Measurements from ENCODE around the gene ARAP2. TPM values are rescaled to one million over a fixed set of nuclear protein-coding genes. Genes with fewer than 3 reads are reported as not detected.

ARAP2 gene
- polyA plus RNA-seq, 1 donor (not counting 4 experiments of a cell fraction or from before 2014, with no cell fraction given): 9.3 TPM

DNA sequence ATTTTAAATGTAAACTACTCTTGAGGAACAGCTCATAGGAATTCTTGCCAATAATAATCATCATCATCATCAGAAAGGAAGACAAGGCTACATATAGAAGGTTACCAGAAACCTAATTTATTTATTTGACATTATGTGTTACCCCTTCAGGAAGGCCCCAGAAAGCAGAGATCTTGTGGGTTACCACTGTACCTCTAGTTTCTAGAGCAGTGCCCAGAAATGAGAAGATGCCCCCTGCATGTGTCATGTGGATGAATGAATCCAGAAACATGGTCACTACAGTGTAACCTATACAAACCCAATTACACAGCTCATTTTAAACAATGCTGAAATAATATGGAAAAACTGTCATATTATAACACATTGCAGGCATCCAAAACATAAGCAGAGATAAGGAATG lies 70.4 kb downstream of the ARAP2 start:
- DNase-seq (ENCODE audit: low read depth, low spot score): no peak
- no peak overlapping the region for H3K4me3 ChIP-seq (ENCODE audit: control insufficient read depth in 2 of 3, extremely low read depth in 1 of 3, insufficient read depth in 2 of 3, low read depth in 1 of 3, low read length in 3 of 3)
- H3K36me3 ChIP-seq (ENCODE audit: control insufficient read depth in 2 of 2, extremely low read depth in 1 of 2, insufficient read depth in 2 of 2, low read length in 2 of 2): peaks cover 0 to 4% of the 10 kb centered on the region in 2 experiments
- no peak overlapping the region for H3K4me2 ChIP-seq (ENCODE audit: control insufficient read depth, extremely low read depth, insufficient read depth, low read depth, low read length)
- dilution Hi-C loops (cut with MboI; ENCODE audit: extremely low pct_ligation_motif_present, low sequenced_read_pairs): no loop called here
- FAIRE-seq: no peak
- H3K79me2 ChIP-seq (ENCODE audit: control insufficient read depth, insufficient read depth, low read length): no peaks in the 10 kb centered on the region
- H4K20me1 ChIP-seq (ENCODE audit: control insufficient read depth, extremely low read depth, insufficient read depth, low read length): no peaks in the 10 kb centered on the region
- H3K9me3 ChIP-seq (ENCODE audit: control insufficient read depth, low read depth, low read length): no peaks in the 10 kb centered on the region
- H3K27me3 ChIP-seq (ENCODE audit: control insufficient read depth, extremely low read depth, insufficient read depth, low read length): no peaks in the 10 kb centered on the region
- no peak overlapping the region for H2AFZ ChIP-seq (ENCODE audit: control insufficient read depth, low read length)
- no peaks in the 10 kb centered on the region for H3K9me1 ChIP-seq (ENCODE audit: control insufficient read depth, extremely low read depth, insufficient read depth, low read length)
- no peak overlapping the region for H3K27ac ChIP-seq (ENCODE audit: control insufficient read depth, insufficient read depth, low read length)
- no peak overlapping the region for H3K9ac ChIP-seq (ENCODE audit: control insufficient read depth, extremely low read depth, insufficient read depth, low read length)
- TF ChIP-seq EZH2 (IDR thresholded peaks at IDR 0.05; ENCODE audit: low read length): no peak
- H3K4me1 ChIP-seq (ENCODE audit: control insufficient read depth, extremely low read depth, insufficient read depth, low read length): no peaks in the 10 kb centered on the region

DNA sequence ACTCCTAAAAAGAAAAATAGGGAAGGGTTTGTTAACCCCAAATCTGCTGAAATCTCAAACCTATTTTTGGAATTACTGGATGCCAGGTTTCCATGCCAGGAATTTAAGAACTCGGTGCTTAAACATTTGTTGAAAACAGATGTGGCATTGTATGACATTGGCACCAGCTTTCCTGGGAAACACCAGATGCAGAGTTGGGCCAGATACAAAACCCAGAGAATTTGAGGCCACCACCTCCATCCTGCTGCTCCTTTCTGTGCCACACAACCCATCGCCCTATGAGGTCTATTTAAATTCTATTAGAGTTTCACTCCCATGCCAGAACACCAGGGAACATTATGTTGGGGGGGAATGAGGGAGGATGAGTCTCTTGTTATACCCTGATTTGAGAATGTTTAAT lies 71.7 kb downstream of the ARAP2 start:
- H3K4me1 ChIP-seq (ENCODE audit: control insufficient read depth, extremely low read depth, insufficient read depth, low read length): no peaks in the 10 kb centered on the region
- H3K27me3 ChIP-seq (ENCODE audit: control insufficient read depth, extremely low read depth, insufficient read depth, low read length): no peaks in the 10 kb centered on the region
- TF ChIP-seq CTCF (optimal IDR thresholded peaks at IDR 0.05 in 1 of 3, IDR thresholded peaks at IDR 0.05 in 1 of 3, conservative IDR thresholded peaks at IDR 0.05 in 1 of 3; ENCODE audit: extremely low read depth in 1 of 3, insufficient read depth in 2 of 3, low read length in 3 of 3) (no peak), EZH2 (IDR thresholded peaks at IDR 0.05; ENCODE audit: low read length) (no peak)
- H3K9me1 ChIP-seq (ENCODE audit: control insufficient read depth, extremely low read depth, insufficient read depth, low read length): no peaks in the 10 kb centered on the region
- H3K79me2 ChIP-seq (ENCODE audit: control insufficient read depth, insufficient read depth, low read length): no peaks in the 10 kb centered on the region
- peaks cover 0 to 4% of the 10 kb centered on the region in 2 experiments for H3K36me3 ChIP-seq (ENCODE audit: control insufficient read depth in 2 of 2, extremely low read depth in 1 of 2, insufficient read depth in 2 of 2, low read length in 2 of 2)
- H2AFZ ChIP-seq (ENCODE audit: control insufficient read depth, low read length): no peak overlapping the region
- no peak overlapping the region for H3K4me3 ChIP-seq (ENCODE audit: control insufficient read depth in 2 of 3, extremely low read depth in 1 of 3, insufficient read depth in 2 of 3, low read depth in 1 of 3, low read length in 3 of 3)
- dilution Hi-C loops (cut with MboI; ENCODE audit: extremely low pct_ligation_motif_present, low sequenced_read_pairs): no loop called here
- H3K27ac ChIP-seq (ENCODE audit: control insufficient read depth, insufficient read depth, low read length): no peak overlapping the region
- H3K4me2 ChIP-seq (ENCODE audit: control insufficient read depth, extremely low read depth, insufficient read depth, low read depth, low read length): no peak overlapping the region
- FAIRE-seq (no peak), DNase-seq (ENCODE audit: low read depth, low spot score) (no peak)
- no peaks in the 10 kb centered on the region for H3K9me3 ChIP-seq (ENCODE audit: control insufficient read depth, low read depth, low read length)
- H4K20me1 ChIP-seq (ENCODE audit: control insufficient read depth, extremely low read depth, insufficient read depth, low read length): no peaks in the 10 kb centered on the region
- H3K9ac ChIP-seq (ENCODE audit: control insufficient read depth, extremely low read depth, insufficient read depth, low read length): no peak overlapping the region

All from keratinocyte (primary cell).